ENCODE results near the gene RGS16.

- TF ChIP-seq CTCF (optimal IDR thresholded peaks at IDR 0.05 in 1 of 3, IDR thresholded peaks at IDR 0.05 in 1 of 3, conservative IDR thresholded peaks at IDR 0.05 in 1 of 3; ENCODE audit: extremely low read depth in 1 of 3, insufficient read depth in 2 of 3, low read length in 3 of 3) (peak in 1 of 3 experiments; percentile 21), EZH2 (IDR thresholded peaks at IDR 0.05; ENCODE audit: low read length) (no peak)
Measured at GRCh38 chr1:182614796-182615454, 10.7 kb upstream of the RGS16 start.

All from keratinocyte (primary cell).